HG02678 (cell line): ENCODE data around the gene PHACTR1.
"Not testable (repeated sequence)": the region's sequence is repeated elsewhere in the genome, so short reads cannot be mapped to it uniquely, and the experiment has no call there.

Experiments used
- ATAC-seq: cut with Tn5 transposase; IDR thresholded peaks from one replicate; pipeline ENCODE4 v1.9.1; 2021; ENCODE audit warnings: mild to moderate bottlenecking, moderate library complexity; ENCODE audit not compliant: unreplicated experiment

Gene PHACTR1

DNA sequence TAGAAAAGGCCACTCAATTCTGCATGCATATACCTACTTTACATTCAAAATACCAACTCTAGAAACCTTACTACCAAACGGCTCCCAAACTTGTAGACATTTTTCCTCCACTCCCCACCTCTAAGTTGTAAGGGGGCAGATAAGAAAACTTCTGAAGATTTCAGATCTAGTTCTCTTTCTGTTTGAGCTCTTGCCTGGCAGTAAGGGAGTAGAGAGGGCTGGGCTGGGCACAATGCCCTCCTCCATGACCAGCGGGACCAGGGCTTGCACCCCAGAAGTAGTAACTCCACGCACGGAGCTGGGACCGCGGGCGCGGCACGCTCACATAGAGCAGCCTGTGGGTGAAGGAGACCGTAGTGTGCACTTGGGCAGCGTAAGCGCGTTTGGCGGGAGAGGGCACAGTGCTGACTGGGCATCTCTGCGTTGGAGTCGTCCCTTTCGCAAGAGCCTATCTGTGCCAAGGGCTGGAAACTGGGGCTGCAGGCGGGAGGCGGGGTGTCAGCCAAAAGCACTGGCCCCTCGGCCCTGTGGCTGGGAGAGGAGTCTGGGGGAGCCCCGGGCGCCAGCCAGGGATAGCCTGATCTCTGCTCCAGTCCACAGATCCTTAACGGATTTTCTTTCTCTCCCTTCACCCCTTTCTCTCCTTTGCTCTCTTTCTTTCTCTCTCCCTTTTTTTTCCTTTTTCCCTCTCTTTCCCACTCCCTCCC lies 32.4 kb downstream of the PHACTR1 start:
- ATAC-seq: no peak

DNA sequence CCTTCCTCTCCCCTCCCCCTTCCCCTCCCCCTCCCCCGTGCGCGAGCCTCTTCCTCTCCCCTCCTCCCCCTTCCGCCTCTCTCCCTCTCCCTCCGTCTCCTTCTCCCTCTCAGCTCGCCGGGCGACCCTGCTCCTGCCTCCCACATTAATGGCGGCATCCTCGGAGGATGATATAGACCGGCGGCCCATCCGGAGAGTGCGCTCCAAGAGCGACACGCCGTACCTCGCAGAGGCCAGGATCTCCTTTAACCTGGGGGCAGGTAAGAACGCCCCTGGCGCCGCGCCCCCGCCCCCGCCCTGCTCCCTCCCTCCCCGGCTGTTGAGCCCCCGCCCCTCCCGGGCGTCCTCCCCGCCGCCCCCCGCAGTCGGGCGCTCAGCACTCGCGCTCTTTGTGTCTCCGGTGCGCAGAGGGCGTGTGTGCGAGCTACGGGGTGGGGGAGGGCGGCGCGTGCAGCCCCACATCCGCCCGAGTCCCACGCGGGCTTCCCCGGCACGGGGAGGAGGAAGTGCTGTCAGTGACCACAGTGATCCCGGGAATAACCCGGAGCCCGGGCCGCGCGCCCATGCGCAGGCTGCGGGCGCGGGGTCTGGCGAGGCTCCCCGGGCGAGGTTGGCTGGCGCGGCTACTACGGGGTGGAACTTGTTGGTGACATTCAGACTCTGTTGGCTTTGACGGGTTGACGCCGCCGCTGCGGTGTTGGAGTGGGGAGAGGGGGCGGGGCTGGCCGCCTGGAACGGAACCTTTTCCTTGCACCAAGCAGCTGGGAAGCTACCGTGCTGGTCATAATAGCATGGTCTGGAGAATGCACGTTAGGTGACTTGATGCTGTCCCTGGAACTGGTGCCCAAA lies 33.2 kb downstream of the PHACTR1 start:
- no peak for ATAC-seq

DNA sequence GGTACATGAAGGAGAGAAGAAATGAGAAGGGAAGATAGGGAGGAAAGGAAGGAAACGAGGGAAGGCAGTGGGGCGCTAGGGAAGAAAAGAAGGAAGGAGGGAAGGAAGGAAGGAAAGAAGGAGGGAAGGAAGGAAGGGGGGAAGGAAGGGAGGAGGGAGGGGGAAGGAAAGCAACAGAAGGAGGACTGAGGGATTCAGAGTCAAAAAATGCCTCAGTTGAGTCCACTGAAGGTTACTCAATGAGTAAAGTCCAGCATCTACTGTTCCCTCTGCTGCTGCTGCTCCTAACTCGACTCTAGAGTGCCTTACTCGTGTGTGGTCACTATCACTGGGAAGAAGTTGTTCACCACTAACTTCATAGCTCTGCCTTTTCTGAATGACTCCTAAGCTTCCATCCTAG lies 33.8 kb downstream of the PHACTR1 start:
- no peak for ATAC-seq

DNA sequence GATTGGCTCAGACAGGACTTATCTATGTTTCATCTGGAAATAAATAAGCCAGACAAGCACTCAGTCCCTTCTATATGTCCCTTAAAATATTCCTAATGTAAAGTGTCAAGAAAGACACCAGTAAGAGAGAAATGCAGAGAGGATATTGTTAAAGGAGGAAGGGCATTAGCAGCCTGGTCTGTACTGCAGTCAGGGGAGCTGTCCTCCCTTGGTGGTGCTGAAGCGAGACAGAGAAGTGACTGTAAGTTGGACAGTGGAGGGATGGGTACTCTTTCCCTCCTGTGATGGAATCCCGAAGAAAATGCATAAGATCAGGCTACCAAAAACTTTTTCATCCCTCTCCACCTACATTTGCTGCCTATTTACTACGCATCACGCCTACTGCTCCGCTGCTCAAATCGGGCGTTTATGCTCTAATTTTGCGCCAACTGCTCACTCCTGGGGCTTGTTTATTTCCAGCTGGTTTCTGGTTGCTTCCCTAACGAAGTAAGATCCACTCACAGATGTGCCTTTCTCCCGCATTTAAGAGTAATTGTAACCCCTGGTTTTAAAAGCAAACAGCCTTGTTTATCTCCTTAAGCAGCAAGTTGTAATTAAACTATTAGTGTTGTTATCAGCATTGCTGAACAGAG lies 35.2 kb downstream of the PHACTR1 start:
- ATAC-seq: no peak

DNA sequence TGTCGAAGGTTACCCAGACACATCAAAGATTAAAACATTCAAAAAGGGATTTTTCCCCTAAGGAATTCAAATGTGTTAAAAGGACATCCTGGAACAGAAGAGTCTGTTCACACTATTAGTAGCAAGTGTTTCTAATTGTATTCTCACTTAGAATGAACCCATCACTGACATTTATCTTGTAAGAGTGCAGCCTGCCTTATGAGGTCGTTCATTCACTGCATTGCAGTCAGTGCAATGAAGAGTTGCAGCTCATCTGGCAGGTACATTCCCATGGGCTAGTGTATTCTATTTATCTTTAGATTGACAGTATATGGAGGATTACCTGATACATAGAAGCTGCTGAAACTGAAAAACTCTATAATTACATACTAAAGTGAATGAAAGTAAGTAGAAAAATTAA lies 36.5 kb downstream of the PHACTR1 start:
- no peak for ATAC-seq

DNA sequence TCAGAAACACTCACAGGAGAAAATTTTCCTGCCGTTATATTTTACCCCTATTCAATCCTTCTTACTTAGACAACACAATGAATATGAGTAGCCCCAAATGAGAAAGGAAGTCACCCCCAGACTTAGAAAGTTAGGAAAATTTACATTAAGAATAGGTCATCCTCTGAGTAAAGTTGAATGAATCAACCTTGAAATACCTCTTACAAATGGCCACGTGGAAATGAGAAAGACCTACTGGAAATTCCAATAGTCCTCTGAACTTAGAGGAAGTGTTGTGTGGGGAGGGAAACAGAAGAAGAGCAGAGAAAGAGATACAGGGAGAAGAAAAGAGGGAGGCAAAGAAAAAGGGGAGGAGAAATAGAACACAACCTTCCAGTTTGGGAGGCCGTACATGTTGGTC lies 43.7 kb downstream of the PHACTR1 start:
- ATAC-seq: no peak

DNA sequence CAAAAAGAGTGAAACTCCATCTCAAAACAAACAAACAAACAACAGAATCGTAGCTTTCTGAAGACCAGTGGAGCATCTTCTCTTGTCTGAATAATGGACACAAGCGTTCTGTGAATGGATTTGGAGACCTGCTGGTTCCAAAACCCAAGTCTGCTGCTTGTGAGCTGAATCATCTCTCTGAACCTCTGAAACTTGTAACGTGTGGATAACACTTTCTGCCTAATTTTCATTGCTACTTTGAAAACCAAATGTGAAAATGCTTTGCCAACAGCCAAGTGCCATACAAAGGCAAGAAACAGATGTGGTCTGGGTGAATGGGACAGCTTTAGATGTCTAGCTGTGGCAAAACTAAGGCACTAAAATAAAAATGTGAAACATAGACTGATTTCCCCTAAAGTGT lies 44.3 kb downstream of the PHACTR1 start:
- no peak for ATAC-seq

DNA sequence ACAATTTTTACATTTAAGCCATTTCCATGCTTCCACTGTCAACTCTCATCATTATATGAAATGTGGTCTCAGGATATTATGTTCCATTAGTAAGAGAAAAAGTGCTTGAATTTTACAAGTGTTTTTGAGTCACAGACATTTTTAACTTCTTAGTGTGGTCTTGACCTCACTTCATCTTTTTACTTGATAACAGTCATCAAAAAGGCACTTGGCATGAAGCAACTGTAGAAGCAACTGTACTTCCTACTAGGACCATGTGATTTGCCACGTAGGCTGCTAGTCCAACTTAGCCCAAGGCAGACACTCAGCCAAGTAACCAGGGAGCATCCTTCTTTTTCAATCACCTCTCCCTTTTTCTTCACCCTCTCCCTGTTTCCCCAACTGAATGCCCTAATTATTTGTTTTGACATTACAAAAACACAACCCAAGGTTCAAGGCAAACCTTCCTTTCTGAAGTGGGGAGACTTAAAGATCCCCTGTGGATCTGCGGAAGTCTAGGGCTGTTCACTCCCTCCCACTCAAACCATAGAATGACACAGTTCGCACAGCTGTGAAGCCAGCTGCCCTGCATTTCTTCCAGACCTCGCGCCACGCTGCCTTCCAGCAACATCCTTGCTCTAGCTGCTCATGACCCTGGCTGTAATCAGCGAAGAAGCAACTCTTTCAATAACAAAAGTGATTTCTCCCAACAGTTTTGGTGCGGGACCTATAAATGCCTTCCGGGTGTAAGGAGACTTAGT lies 45.0 kb downstream of the PHACTR1 start:
- no peak for ATAC-seq

DNA sequence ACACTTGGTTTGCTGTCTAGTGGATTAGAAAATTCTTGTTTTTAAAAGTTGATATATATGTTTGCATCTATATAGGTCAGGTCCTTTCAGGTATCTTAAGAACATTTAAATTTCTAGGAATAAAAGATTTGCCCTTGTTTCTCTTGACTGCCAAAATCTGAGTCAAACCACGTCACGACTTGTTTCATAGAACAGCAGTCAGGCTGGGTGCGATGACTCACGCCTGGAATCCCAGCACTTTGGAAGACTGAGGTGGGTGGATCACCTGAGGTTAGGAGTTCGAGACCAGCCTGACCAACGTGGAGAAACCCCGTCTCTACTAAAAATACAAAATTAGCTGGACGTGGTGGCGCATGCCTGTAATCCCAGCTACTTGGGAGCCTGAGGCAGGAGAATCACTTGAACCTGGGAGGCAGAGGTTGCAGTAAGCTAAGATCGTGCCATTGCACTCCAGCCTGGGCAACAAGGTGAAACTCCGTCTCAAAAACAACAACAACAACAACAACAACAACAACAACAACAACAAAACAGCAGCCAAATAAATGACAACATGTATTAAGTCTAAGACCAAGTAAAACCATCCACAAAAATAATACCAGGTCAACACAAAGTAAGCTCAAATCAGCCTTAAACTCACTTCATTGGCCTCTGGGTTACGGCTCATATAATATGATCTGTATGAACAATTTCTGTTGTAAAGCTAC lies 46.3 kb downstream of the PHACTR1 start:
- ATAC-seq: not testable (repeated sequence)

DNA sequence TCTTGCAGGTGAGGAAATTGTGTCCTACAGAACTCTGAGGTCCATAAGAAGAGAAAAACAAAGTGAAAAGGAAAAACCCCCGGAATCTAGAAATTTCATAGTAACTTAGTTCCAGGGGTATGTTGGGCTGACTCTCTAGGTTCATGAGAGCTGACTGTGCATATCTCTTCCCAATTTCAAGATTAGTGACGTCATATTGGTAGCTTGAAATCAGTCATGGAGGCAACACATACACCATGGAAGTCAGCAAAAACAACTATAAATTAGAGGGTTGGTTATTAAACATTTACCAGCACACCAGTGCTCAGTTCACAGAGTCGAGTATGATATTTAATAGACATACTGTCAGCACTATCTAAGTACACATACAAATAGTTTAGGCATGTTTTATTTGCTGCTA lies 49.8 kb downstream of the PHACTR1 start:
- no peak for ATAC-seq

DNA sequence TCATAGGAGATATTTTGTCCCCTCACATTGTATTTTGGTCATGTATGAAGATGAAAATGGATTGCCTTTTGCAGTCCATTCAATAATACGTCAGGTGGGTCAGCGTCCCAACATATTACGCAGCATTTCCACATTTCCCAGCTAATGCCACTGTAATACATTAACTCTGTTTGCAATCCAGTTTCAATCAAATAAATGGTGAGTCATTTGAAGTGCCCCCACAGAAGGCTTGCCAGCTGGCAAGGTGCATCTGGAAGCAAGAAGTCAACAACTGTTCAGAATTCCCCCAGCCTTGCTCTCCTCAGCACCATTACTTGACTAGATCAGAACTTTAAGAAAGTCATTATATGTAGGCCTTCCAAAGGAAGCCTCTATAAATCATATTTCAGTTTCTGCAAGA lies 50.4 kb downstream of the PHACTR1 start:
- no peak for ATAC-seq

DNA sequence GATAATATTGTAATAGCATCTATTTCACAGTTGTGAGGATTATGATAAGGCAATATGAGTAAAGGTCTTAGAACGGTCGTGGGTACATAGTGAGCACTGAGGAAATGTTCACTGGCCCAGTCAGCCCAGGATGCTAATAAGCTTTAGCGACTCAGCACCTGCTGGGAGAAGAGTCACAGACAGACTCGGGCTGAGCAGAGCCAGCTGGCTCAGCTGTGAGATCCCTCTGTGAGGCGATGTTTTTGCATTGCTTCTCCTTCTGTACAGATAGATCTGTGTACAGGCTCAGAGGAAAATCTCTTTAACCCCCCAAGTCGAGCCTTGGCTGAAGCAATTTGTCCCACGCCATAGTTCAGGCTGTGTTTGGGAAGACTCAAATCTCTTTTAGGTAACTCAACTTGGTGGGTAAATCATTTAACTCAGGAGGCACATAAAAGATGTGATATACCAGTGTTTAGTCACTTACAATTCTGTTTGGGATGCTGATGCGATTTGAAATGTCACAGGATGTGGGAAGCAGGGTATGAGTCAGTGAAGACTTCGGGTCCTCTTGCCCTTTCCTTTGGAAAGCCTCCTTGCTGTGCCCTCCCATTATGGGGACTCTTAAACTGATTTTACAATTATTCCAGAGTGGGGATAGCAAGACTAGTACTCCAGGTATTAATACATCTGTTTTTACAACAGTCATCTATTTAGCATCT lies 53.1 kb downstream of the PHACTR1 start:
- no peak for ATAC-seq

DNA sequence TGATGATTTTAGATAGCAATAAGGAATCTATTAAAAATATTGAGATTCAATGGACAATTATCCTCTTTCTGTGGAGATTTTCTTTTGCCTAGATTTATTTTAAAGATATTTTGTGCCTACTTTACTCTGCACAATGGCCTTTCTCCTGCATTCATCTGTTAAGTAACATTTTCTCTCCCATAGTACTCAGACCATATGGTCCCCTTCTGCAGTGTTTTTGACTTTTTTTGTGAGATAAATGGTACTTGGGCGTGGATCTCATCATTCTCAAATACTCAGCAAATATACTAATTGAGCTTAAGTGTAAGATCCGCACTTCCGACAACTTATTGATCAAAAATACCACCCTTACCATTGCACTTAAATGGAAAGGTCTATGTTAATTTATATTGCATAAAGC lies 55.8 kb downstream of the PHACTR1 start:
- ATAC-seq: no peak

DNA sequence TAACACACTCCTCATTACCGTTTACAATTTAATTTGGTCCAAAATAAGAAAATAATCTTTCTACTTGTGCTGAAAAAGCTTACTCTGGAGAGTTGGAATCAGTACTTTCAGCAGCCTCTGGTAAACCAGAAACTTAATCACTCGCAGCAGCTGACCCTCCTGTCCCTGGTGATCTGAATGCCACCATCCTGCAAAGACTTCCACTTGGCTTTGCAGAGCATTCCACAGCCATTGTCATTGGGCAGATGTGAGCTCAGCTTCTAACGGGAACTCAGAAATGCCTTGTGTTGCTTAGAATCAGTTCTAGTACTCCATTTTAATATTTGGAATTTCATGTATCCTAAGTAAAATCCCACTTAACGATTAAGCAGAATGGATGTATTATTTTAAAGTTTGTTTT lies 59.7 kb downstream of the PHACTR1 start:
- no peak for ATAC-seq

DNA sequence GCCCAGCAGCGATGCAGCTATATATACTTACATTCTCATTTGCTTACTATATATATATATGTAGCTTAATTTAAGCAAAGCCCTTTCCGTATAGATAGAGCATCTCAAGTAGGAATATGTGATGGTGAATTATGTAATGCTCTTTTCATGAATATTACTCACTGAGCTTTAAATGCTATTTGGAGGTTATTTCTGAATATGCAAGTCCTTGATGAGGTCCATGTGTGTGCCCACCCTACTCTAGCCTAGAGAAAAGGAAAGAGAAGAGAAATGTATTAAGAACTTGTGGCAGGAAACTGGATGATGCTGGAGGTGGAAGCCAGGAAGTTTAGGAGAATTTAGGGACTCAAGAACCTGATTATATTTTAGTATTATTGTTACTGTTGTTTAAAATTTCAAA lies 63.2 kb downstream of the PHACTR1 start:
- no peak for ATAC-seq

DNA sequence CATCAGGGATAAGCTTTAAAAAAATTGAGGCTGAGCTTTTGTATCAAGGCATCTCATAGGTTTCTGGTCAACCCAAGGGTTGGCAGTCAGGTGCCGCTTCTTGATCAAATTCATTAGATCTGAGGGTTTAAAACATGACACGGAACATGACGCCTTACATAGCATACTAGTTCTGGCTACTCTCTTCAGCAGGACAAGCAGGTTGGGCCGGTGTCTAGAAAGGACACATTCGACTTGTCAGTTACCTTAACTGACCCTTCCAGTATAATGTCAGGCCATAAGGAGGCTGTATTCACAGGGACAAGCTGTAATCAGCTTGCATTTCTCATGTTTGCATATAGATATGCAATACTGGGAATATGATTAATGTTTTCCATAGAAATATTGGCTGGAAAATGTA lies 65.6 kb downstream of the PHACTR1 start:
- ATAC-seq: no peak

DNA sequence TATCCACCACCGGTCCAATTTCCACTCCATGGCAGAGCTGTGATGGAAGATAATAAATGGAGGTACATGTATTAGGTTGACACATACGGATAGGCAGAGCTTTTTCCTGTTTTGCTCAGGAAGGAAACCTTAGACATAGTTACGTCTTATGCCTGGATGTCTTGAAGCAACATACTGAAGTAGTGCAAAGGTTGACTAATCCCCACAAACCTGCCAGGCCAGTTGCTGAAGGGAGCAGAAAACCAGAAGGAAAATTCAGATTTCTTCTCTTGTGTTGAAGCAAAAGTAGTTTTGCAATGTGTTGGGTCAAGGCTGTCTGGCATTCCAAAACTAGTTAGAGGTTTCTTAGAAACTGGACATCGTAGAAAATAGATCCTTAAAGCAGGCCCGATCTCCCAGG lies 68.7 kb downstream of the PHACTR1 start:
- ATAC-seq: no peak

DNA sequence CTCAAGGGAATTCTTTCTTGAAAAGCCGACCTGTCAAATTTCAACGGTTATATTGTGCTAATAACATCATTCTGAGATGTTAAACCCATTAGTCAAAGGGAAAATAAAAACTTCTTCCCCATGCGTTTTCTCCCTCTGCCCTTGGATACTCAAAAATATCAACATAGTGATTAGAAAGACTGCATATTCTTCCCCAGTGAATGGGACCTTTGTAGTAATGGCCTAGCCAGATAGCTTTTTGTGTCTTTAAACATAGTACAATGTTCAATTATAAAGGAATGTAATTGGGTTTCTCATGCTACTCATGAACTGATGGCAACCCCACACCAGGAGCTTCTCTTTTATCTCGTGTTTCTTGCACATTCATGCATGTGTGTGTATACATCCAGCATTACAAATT lies 69.4 kb downstream of the PHACTR1 start:
- no peak for ATAC-seq

DNA sequence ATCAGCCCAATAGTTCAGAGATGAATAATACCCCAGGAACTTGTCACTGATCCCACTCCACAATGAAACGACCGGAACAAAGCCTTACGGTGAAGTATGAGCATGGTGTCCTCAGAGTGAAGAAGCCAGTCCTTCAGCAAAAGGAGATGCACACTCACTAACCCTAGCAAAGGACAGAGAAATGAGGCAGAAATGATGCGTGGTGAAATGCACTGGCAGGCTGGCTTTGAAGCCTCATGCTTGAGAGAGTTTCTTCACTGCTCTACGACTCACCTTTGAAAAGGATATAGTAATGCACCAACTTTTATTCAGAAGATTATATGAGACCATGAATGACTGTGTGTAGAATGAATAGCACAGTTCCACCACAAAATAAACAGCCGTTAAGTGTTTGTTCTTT lies 74.8 kb downstream of the PHACTR1 start:
- no peak for ATAC-seq

DNA sequence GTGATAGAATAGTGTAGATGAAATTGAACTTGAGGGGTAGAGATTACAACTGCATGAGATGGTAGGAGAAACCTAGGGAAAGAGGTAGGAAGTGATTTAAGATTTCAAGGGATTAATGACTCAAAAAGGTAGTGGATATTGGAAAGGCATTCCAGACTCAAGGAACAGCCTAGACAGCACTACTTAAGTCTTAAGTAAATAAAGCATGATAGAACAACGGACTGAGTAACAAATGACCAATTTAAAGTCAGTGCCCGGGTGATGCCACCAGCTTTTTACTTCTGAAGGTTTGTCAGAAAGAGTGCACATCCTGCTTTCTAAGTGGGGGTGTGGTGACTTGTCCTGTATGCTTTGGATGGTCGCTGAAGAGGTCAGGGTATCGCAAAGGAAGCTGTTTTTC lies 81.8 kb downstream of the PHACTR1 start:
- no peak for ATAC-seq
